HepG2 (cell line): ENCODE results near the gene JPH4. TPM values are rescaled to one million over a fixed set of nuclear protein-coding genes. Genes with fewer than 3 reads are reported as not detected.

Source experiments
- FOXJ3 ChIP-seq: sonication (generic); formaldehyde crosslinking; IDR thresholded peaks from 2 replicates; pipeline ENCODE4 v1.4.0; 2020; ENCODE audit warnings: missing genetic modification reagents, mild to moderate bottlenecking, borderline replicate concordance
- JUND ChIP-seq: sonication (generic); formaldehyde crosslinking; IDR thresholded peaks from 2 replicates; pipeline ENCODE4 v1.8.0; 2022; ENCODE audit warnings: mild to moderate bottlenecking, missing genetic modification reagents
- MEIS1 ChIP-seq: sonication (generic); formaldehyde crosslinking; IDR thresholded peaks from 2 replicates; pipeline ENCODE4 v1.9.0; 2021; ENCODE audit warnings: mild to moderate bottlenecking, missing genetic modification reagents, moderate library complexity, borderline replicate concordance
- SP140L ChIP-seq: sonication (generic); formaldehyde crosslinking; IDR thresholded peaks from 2 replicates; pipeline ENCODE4 v1.4.0; 2020; ENCODE audit warnings: missing genetic modification reagents, borderline replicate concordance
- ZKSCAN8 ChIP-seq: IDR thresholded peaks from 2 replicates; pipeline ENCODE4 v1.6.1; 2016; ENCODE audit warnings: borderline replicate concordance, missing genetic modification reagents, missing compliant biosample characterization
- ZNF567 ChIP-seq: sonication (generic); formaldehyde crosslinking; IDR thresholded peaks from 2 replicates; pipeline ENCODE4 v1.8.1; 2023; ENCODE audit warnings: mild to moderate bottlenecking, missing genetic modification reagents, borderline replicate concordance
- ZNF598 ChIP-seq: sonication (generic); formaldehyde crosslinking; IDR thresholded peaks from 2 replicates; pipeline ENCODE4 v1.5.1; 2020; ENCODE audit warnings: mild to moderate bottlenecking, missing genetic modification reagents, borderline replicate concordance
- ZNF75D ChIP-seq: sonication (generic); formaldehyde crosslinking; IDR thresholded peaks from 2 replicates; pipeline ENCODE4 v1.8.1; 2023; ENCODE audit warnings: missing genetic modification reagents, mild to moderate bottlenecking, borderline replicate concordance
- polyA plus RNA-seq, 8 experiments: library from polyadenylated mRNA; depleted of rRNA in 3 of 8; stranded (reverse) in 7 of 8; unstranded in 1 of 8; fragments of >200 nt; fragmentation: Illumina TruSeq in 4 of 8; extraction: Trizol in 4 of 8; gene quantifications; 2 replicates each; pipeline versions ENCODE4 v1.2.1 to v1.2.3, GENCODE V29; 2011 to 2016; ENCODE audit warnings: low read depth in 4 of 8, missing spikeins in 1 of 8, mixed read lengths in 1 of 8; ENCODE audit not compliant: insufficient read depth in 1 of 8
- total RNA-seq, 5 experiments: library from RNA; depleted of rRNA; stranded (reverse); fragments of >200 nt; fragmentation: Illumina TruSeq; extraction: Trizol; gene quantifications; 2 replicates each; pipeline ENCODE4 v1.2.3, GENCODE V29; 2016; ENCODE audit warnings: low read depth in 1 of 5
- TF ChIP-seq, protein P1 (sequence below), 2 experiments: sonication (generic) in 1 of 2; formaldehyde crosslinking in 1 of 2; IDR thresholded peaks; 2 replicates each; pipeline versions ENCODE4 v1.4.0 to v1.6.1; 2016 to 2020; ENCODE audit warnings: borderline replicate concordance in 1 of 2, low read depth in 1 of 2, mild to moderate bottlenecking in 1 of 2, missing genetic modification reagents in 1 of 2
- TF ChIP-seq, protein P2 (sequence below): sonication (generic); formaldehyde crosslinking; IDR thresholded peaks from 2 replicates; pipeline ENCODE4 v1.4.0; 2020; ENCODE audit warnings: mild to moderate bottlenecking, missing genetic modification reagents
- TF ChIP-seq, protein P3 (sequence below), 2 experiments: fragments of 450-650 bp in 1 of 2; sonication (generic) in 1 of 2; formaldehyde crosslinking in 1 of 2; IDR thresholded peaks; 2 replicates each; pipeline versions ENCODE4 v1.6.1 to v1.8.0; 2016 to 2022; ENCODE audit warnings: antibody characterized with exemption in 1 of 2, mild to moderate bottlenecking in 1 of 2, missing genetic modification reagents in 1 of 2

Gene JPH4
- total and polyA plus RNA-seq, 2 of the 13 experiments (the other 11 are each of a cell fraction or from before 2014, with no cell fraction given): 0.08 to 0.22 TPM

DNA sequence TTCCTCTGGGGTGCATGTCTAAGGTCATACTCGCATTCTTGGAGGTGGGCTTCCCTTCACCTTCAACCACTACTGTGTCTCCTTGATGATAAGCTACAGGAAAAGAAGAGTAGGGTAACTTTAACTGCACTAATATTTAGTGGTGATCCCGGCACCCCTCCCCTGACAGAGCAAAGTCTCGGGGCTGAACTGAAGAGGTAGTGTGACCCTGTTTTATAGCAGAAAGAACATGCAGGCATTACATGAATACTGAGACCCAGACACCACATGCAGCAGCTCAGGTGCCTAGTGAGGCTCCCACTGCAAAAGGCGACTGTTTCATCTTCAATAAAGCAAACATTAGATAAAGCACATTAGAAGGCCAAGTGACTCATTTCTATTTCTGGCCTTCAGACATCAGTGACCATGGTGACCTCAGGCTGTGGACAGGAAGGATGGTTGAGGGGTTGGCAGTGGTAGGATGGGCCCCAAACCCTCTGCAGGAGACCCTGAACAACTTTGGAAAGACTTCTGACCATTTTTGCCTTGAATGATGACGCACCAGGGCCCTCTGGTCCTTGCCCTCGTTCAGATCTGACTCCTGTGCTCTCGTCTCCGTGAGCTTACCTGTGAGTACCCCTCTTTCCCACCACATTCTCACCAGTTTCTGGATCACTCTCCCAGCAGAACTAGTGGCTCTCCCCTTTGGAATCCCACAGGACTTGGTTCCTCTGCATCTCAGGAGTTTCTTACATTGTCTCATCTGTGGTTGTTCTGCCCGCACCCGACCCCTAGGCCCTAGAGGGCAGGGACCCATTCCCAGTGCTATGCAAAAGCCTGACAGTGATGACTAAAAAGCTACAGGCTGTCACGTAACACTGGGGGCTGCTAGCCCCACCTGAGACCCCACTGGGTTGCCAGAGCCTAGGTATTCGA lies 23.8 kb upstream of the JPH4 start (continued):
- TF ChIP-seq, protein P1, sequence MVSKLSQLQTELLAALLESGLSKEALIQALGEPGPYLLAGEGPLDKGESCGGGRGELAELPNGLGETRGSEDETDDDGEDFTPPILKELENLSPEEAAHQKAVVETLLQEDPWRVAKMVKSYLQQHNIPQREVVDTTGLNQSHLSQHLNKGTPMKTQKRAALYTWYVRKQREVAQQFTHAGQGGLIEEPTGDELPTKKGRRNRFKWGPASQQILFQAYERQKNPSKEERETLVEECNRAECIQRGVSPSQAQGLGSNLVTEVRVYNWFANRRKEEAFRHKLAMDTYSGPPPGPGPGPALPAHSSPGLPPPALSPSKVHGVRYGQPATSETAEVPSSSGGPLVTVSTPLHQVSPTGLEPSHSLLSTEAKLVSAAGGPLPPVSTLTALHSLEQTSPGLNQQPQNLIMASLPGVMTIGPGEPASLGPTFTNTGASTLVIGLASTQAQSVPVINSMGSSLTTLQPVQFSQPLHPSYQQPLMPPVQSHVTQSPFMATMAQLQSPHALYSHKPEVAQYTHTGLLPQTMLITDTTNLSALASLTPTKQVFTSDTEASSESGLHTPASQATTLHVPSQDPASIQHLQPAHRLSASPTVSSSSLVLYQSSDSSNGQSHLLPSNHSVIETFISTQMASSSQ (IDR thresholded peaks at IDR 0.05; ENCODE audit: low read depth): peak; percentile 83; the same call in 1 of the 2 replicates
- TF ChIP-seq, protein P1 (CRISPR knock-in tag; IDR thresholded peaks at IDR 0.05; ENCODE audit: borderline replicate concordance): peak; percentile 90
- peak; percentile 92 for TF ChIP-seq ZNF567 (CRISPR knock-in tag)
- TF ChIP-seq SP140L (CRISPR knock-in tag): no peak
- TF ChIP-seq MEIS1 (CRISPR knock-in tag): peak; percentile 80; the same call in 1 of the 2 replicates
- TF ChIP-seq ZNF598 (CRISPR knock-in tag): peak; percentile 59
- TF ChIP-seq, protein P2, sequence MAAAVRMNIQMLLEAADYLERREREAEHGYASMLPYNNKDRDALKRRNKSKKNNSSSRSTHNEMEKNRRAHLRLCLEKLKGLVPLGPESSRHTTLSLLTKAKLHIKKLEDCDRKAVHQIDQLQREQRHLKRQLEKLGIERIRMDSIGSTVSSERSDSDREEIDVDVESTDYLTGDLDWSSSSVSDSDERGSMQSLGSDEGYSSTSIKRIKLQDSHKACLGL: peak; percentile 16; the same call in 1 of the 2 replicates
- TF ChIP-seq JUND: peak; percentile 92
- peak; percentile 81; the same call in 1 of the 2 replicates for TF ChIP-seq ZKSCAN8 (CRISPR knock-in tag)
- TF ChIP-seq, protein P3, sequence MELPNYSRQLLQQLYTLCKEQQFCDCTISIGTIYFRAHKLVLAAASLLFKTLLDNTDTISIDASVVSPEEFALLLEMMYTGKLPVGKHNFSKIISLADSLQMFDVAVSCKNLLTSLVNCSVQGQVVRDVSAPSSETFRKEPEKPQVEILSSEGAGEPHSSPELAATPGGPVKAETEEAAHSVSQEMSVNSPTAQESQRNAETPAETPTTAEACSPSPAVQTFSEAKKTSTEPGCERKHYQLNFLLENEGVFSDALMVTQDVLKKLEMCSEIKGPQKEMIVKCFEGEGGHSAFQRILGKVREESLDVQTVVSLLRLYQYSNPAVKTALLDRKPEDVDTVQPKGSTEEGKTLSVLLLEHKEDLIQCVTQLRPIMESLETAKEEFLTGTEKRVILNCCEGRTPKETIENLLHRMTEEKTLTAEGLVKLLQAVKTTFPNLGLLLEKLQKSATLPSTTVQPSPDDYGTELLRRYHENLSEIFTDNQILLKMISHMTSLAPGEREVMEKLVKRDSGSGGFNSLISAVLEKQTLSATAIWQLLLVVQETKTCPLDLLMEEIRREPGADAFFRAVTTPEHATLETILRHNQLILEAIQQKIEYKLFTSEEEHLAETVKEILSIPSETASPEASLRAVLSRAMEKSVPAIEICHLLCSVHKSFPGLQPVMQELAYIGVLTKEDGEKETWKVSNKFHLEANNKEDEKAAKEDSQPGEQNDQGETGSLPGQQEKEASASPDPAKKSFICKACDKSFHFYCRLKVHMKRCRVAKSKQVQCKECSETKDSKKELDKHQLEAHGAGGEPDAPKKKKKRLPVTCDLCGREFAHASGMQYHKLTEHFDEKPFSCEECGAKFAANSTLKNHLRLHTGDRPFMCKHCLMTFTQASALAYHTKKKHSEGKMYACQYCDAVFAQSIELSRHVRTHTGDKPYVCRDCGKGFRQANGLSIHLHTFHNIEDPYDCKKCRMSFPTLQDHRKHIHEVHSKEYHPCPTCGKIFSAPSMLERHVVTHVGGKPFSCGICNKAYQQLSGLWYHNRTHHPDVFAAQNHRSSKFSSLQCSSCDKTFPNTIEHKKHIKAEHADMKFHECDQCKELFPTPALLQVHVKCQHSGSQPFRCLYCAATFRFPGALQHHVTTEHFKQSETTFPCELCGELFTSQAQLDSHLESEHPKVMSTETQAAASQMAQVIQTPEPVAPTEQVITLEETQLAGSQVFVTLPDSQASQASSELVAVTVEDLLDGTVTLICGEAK (IDR thresholded peaks at IDR 0.05): no peak
- TF ChIP-seq, protein P3 (CRISPR knock-in tag; IDR thresholded peaks at IDR 0.05): peak; percentile 69; the same call in 1 of the 2 replicates
- no peak for TF ChIP-seq ZNF75D (CRISPR knock-in tag)
- TF ChIP-seq FOXJ3 (CRISPR knock-in tag): peak; percentile 27; the same call in 1 of the 2 replicates
